Hepatocyte (in vitro differentiated cells): ENCODE results near the gene SLC16A9. TPM values are rescaled to one million over a fixed set of nuclear protein-coding genes. Genes with fewer than 3 reads are reported as not detected.
"Not testable (repeated sequence)": the region's sequence is repeated elsewhere in the genome, so short reads cannot be mapped to it uniquely, and the experiment has no call there.

ENCODE experiments used
- DNase-seq: peaks from one replicate; pipeline ENCODE4 v3.0.0-alpha.2; 2016; ENCODE audit warnings: low spot score
- H2AFZ ChIP-seq: fragments of 200-600 bp; sonication (generic); 2 replicates; pipeline ENCODE4 v1.6.0; 2016; ENCODE audit warnings: antibody characterized with exemption, mild to moderate bottlenecking
- H3K27ac ChIP-seq: fragments of 200-600 bp; sonication (generic); 2 replicates; pipeline ENCODE4 v1.5.1; 2016; ENCODE audit warnings: mild to moderate bottlenecking
- H3K27me3 ChIP-seq: fragments of 200-600 bp; sonication (generic); 2 replicates; pipeline ENCODE4 v1.6.1; 2016
- H3K36me3 ChIP-seq: fragments of 200-600 bp; sonication (generic); replicated peaks from 2 replicates; pipeline ENCODE4 v1.5.1; 2016; ENCODE audit warnings: low read depth; ENCODE audit not compliant: insufficient read depth
- H3K4me1 ChIP-seq: fragments of 200-600 bp; sonication (generic); 2 replicates; pipeline ENCODE4 v1.5.1; 2016; ENCODE audit warnings: mild to moderate bottlenecking, moderate library complexity; ENCODE audit not compliant: insufficient read depth
- H3K4me2 ChIP-seq: fragments of 200-600 bp; sonication (generic); 2 replicates; pipeline ENCODE4 v1.6.0; 2016
- H3K4me3 ChIP-seq: fragments of 200-600 bp; sonication (generic); 2 replicates; pipeline ENCODE4 v1.5.1; 2016; ENCODE audit warnings: mild to moderate bottlenecking
- H3K79me2 ChIP-seq: fragments of 200-600 bp; sonication (generic); 2 replicates; pipeline ENCODE4 v1.6.0; 2017; ENCODE audit warnings: mild to moderate bottlenecking
- H3K9me2 ChIP-seq: fragments of 200-600 bp; sonication (generic); replicated peaks from 2 replicates; pipeline ENCODE4 v1.6.0; 2017; ENCODE audit warnings: mild to moderate bottlenecking; ENCODE audit not compliant: insufficient read depth
- H3K9me3 ChIP-seq: fragments of 200-600 bp; sonication (generic); 2 replicates; pipeline ENCODE4 v1.5.1; 2016; ENCODE audit warnings: low read depth, mild to moderate bottlenecking
- H4K20me1 ChIP-seq: fragments of 200-600 bp; sonication (generic); 2 replicates; pipeline ENCODE4 v1.6.0; 2016; ENCODE audit warnings: mild to moderate bottlenecking; ENCODE audit not compliant: insufficient read depth, poor library complexity, severe bottlenecking
- CTCF ChIP-seq: fragments of 200-600 bp; sonication (generic); IDR thresholded peaks from 2 replicates; pipeline ENCODE4 v1.5.1; 2016; ENCODE audit warnings: antibody characterized with exemption, mild to moderate bottlenecking; ENCODE audit not compliant: poor library complexity
- EZH2 ChIP-seq: fragments of 200-600 bp; sonication (generic); IDR thresholded peaks from 2 replicates; pipeline ENCODE4 v1.6.1; 2016; ENCODE audit warnings: antibody characterized with exemption, mild to moderate bottlenecking, borderline replicate concordance
- EZH2phosphoT487 ChIP-seq: fragments of 200-600 bp; sonication (generic); IDR thresholded peaks from one replicate; pipeline ENCODE4 v1.6.1; 2018; ENCODE audit warnings: antibody characterized with exemption, mild to moderate bottlenecking, low read depth, moderate library complexity; ENCODE audit not compliant: unreplicated experiment, severe bottlenecking
- WGBS: methylation state at CpG from one replicate; pipeline ENCODE4 v1.1.6; 2016; ENCODE audit warnings: low lambda C conversion rate; ENCODE audit errors: missing lambda C conversion rate; 5-methylcytosine and 5-hydroxymethylcytosine counted together
- polyA plus RNA-seq: library from polyadenylated mRNA; unstranded; fragments of >200 nt; fragmentation: Nextera tagmentation; extraction: Ambion mirVana; gene quantifications from 2 replicates; pipeline ENCODE4 v1.2.1, GENCODE V29; 2016
- total RNA-seq: library from RNA; depleted of rRNA; stranded (reverse); fragments of >200 nt; gene quantifications from 2 replicates; pipeline ENCODE4 v1.2.3, GENCODE V29; 2014

SLC16A9 gene
- total and polyA plus RNA-seq, 2 experiments from 2014 or later: 2.0 to 4.7 TPM

- Histone ChIP-seq H3K79me2 (no peaks in the 10 kb centered on the region), H3K36me3 (no peaks in the 10 kb centered on the region), H3K4me2 (no peak overlapping the region), H3K9me3 (no peaks in the 10 kb centered on the region), H3K4me3 (no peak overlapping the region), H3K27ac (no peak overlapping the region), H4K20me1 (no peaks in the 10 kb centered on the region), H3K27me3 (no peaks in the 10 kb centered on the region), H2AFZ (no peak overlapping the region), H3K4me1 (peaks cover 6% of the 10 kb centered on the region), H3K9me2 (no peaks in the 10 kb centered on the region)
- no peak for DNase-seq
- 98% methylated on average over 2 of the region's 2 CpGs for WGBS
- no peak for TF ChIP-seq EZH2phosphoT487
- TF ChIP-seq EZH2: no peak
- no peak for TF ChIP-seq CTCF
Observed at GRCh38 chr10:59672150-59672875, 37.3 kb downstream of the SLC16A9 start.

GRCh38 chr10:59670269-59670668 is 39.4 kb downstream of the SLC16A9 start:
- H3K27me3 ChIP-seq: no peaks in the 10 kb centered on the region

GRCh38 chr10:59668096-59668495 is 41.6 kb downstream of the SLC16A9 start:
- Histone ChIP-seq H3K4me3 (no peak overlapping the region), H2AFZ (no peak overlapping the region), H3K27ac (no peak overlapping the region), H3K36me3 (no peaks in the 10 kb centered on the region), H3K4me2 (no peak overlapping the region), H3K4me1 (no peaks in the 10 kb centered on the region), H3K79me2 (no peaks in the 10 kb centered on the region), H3K9me3 (no peaks in the 10 kb centered on the region), H4K20me1 (no peaks in the 10 kb centered on the region), H3K9me2 (no peaks in the 10 kb centered on the region), H3K27me3 (no peaks in the 10 kb centered on the region)
- no peak for DNase-seq
- TF ChIP-seq CTCF (no peak), EZH2 (no peak), EZH2phosphoT487 (no peak)
- 62% methylated on average over 4 of the region's 4 CpGs for WGBS

More at GRCh38 chr10:59670269-59670668, 39.4 kb downstream of the SLC16A9 start:
- Histone ChIP-seq H3K4me1 (peaks cover 6% of the 10 kb centered on the region), H3K36me3 (no peaks in the 10 kb centered on the region), H3K9me2 (no peaks in the 10 kb centered on the region), H3K27ac (no peak overlapping the region), H4K20me1 (no peaks in the 10 kb centered on the region), H3K9me3 (no peaks in the 10 kb centered on the region), H2AFZ (no peak overlapping the region), H3K79me2 (no peaks in the 10 kb centered on the region), H3K4me2 (no peak overlapping the region), H3K4me3 (no peak overlapping the region)
- WGBS: 68% methylated on average over 1 of the region's 1 CpG
- DNase-seq: no peak
- TF ChIP-seq EZH2 (no peak), EZH2phosphoT487 (no peak)

GRCh38 chr10:59666310-59666709 is 43.3 kb downstream of the SLC16A9 start:
- TF ChIP-seq CTCF (no peak), EZH2phosphoT487 (no peak), EZH2 (no peak)
- Histone ChIP-seq H3K27ac (no peak overlapping the region), H3K9me2 (no peaks in the 10 kb centered on the region), H3K4me3 (no peak overlapping the region), H3K27me3 (no peaks in the 10 kb centered on the region), H3K79me2 (no peaks in the 10 kb centered on the region), H3K4me2 (no peak overlapping the region), H4K20me1 (no peaks in the 10 kb centered on the region), H3K4me1 (no peaks in the 10 kb centered on the region), H3K36me3 (no peaks in the 10 kb centered on the region), H2AFZ (no peak overlapping the region), H3K9me3 (no peaks in the 10 kb centered on the region)
- no peak for DNase-seq

GRCh38 chr10:59663213-59663612 is 46.4 kb downstream of the SLC16A9 start:
- not testable (repeated sequence) for H3K9me2 ChIP-seq, H4K20me1 ChIP-seq, H3K27me3 ChIP-seq, H2AFZ ChIP-seq, H3K79me2 ChIP-seq, H3K4me2 ChIP-seq, DNase-seq, H3K27ac ChIP-seq, H3K4me1 ChIP-seq, H3K4me3 ChIP-seq, H3K36me3 ChIP-seq, H3K9me3 ChIP-seq
- 97% methylated on average over 7 of the region's 7 CpGs for WGBS
